HepG2 (cell line): ENCODE measurements around the gene UBE2Q1. TPM values are rescaled to one million over a fixed set of nuclear protein-coding genes. Genes with fewer than 3 reads are reported as not detected.

Experiments
- ATAC-seq: fragments of 200-7000 bp; cut with Tn5 transposase; 3 replicates; pipeline ENCODE4 v1.9.1; 2020; ENCODE audit warnings: mild to moderate bottlenecking, moderate library complexity
- BruUV-seq: library from RNA; stranded (reverse); fragments of 400-500 nt; replicated peaks from 2 replicates; lab custom pipeline; 2021; lab: Mats Ljungman, UMichigan
- CTCF ChIA-PET: fragments of 300-600 bp; formaldehyde crosslinking; extraction: SDS; loops from one replicate; lab custom pipeline; 2021; ENCODE audit warnings: low total read pairs, inconsistent platforms, low intra/inter-chr PET ratio; lab: Yijun Ruan, JAX
- POLR2A ChIA-PET: fragments of 350-600 bp; sonication (Branson Sonifier 250); formaldehyde crosslinking; loops from one replicate; lab custom pipeline; 2020; ENCODE audit warnings: antibody characterized with exemption, inconsistent platforms; lab: Yijun Ruan, JAX
- DNase-seq: peaks from one replicate; pipeline ENCODE4 v3.0.0-alpha.2; 2015; ENCODE audit warnings: low spot score
- FAIRE-seq: peaks from 3 replicates; lab custom pipeline; 2011; peaks lifted over from hg19 to GRCh38; lab: Jason Lieb, UNC
- H2AFZ ChIP-seq: one replicate; pipeline ENCODE4 v1.6.1; 2011; ENCODE audit warnings: low read length, inconsistent platforms
- H3K27ac ChIP-seq: fragments of 300-600 bp; 3 replicates; pipeline ENCODE4 v1.8.0; 2011; ENCODE audit warnings: mixed run types, mild to moderate bottlenecking, mixed read lengths, low read length, inconsistent platforms; ENCODE audit not compliant: insufficient read depth; ENCODE audit errors: extremely low read length
- H3K27me3 ChIP-seq, 2 experiments: fragments of 200-600 bp in 1 of 2; 2 replicates in 1 of 2; 3 replicates in 1 of 2; pipeline versions ENCODE4 v1.6.0 to v1.8.0; 2011; ENCODE audit warnings: low read length in 2 of 2, mild to moderate bottlenecking in 2 of 2, moderate library complexity in 2 of 2, inconsistent platforms in 1 of 2; ENCODE audit not compliant: insufficient read depth in 2 of 2, control insufficient read depth in 1 of 2
- H3K36me3 ChIP-seq, 2 experiments: fragments of 200-600 bp in 1 of 2; replicated peaks in 1 of 2; 2 replicates in 1 of 2; 3 replicates in 1 of 2; pipeline versions ENCODE4 v1.5.1 to v1.8.0; 2011; ENCODE audit warnings: low read length in 2 of 2, inconsistent platforms in 1 of 2; ENCODE audit not compliant: insufficient read depth in 2 of 2, control insufficient read depth in 1 of 2
- H3K4me1 ChIP-seq: 2 replicates; pipeline ENCODE4 v1.5.1; 2012; ENCODE audit warnings: low read length, inconsistent platforms; ENCODE audit not compliant: insufficient read depth
- H3K4me2 ChIP-seq: 2 replicates; pipeline ENCODE4 v1.6.0; 2011; ENCODE audit warnings: low read depth, low read length, inconsistent platforms
- H3K4me3 ChIP-seq, 3 experiments: fragments of 200-600 bp in 1 of 3; sonication (generic), shearing (Covaris generic) in 1 of 3; replicated peaks in 1 of 3; 2 replicates each; pipeline ENCODE4 v1.5.1; 2011 to 2016; ENCODE audit warnings: low read length in 3 of 3, inconsistent platforms in 2 of 3, low read depth in 2 of 3, mild to moderate bottlenecking in 2 of 3, control low read depth in 1 of 3, mixed read lengths in 1 of 3; ENCODE audit not compliant: insufficient read depth in 1 of 3
- H3K79me2 ChIP-seq: one replicate; pipeline ENCODE4 v1.6.1; 2011; ENCODE audit warnings: low read length, inconsistent platforms; ENCODE audit not compliant: insufficient read depth
- H3K9ac ChIP-seq: 2 replicates; pipeline ENCODE4 v1.6.0; 2011; ENCODE audit warnings: mild to moderate bottlenecking, low read depth, low read length, inconsistent platforms; ENCODE audit not compliant: insufficient read depth
- H3K9me3 ChIP-seq: 2 replicates; pipeline ENCODE4 v1.5.1; 2012; ENCODE audit warnings: mild to moderate bottlenecking, low read length
- H4K20me1 ChIP-seq: 2 replicates; pipeline ENCODE4 v1.6.0; 2011; ENCODE audit warnings: inconsistent platforms, mild to moderate bottlenecking, low read length, moderate library complexity; ENCODE audit not compliant: insufficient read depth
- BHLHE40 ChIP-seq: IDR thresholded peaks from 2 replicates; pipeline ENCODE4 v1.6.1; 2011; ENCODE audit warnings: low read length, improper control_type of control experiment
- CREM ChIP-seq, 2 experiments: sonication (generic) in 1 of 2; formaldehyde crosslinking in 1 of 2; IDR thresholded peaks; 2 replicates each; pipeline versions ENCODE4 v1.4.0 to v1.6.1; 2016 to 2020; ENCODE audit warnings: antibody characterized with exemption in 1 of 2, mild to moderate bottlenecking in 1 of 2, missing genetic modification reagents in 1 of 2
- GATA4 ChIP-seq: sonication (generic); IDR thresholded peaks from 2 replicates; pipeline ENCODE4 v1.6.1; 2016; ENCODE audit warnings: antibody characterized with exemption, low read depth, borderline replicate concordance
- GFI1 ChIP-seq: sonication (generic); formaldehyde crosslinking; IDR thresholded peaks from 2 replicates; pipeline ENCODE4 v1.5.0; 2020; ENCODE audit warnings: missing genetic modification reagents, mild to moderate bottlenecking, borderline replicate concordance
- MAFF ChIP-seq: IDR thresholded peaks from 2 replicates; pipeline ENCODE4 v1.6.1; 2011; ENCODE audit warnings: low read depth, low read length, improper control_type of control experiment
- RNF2 ChIP-seq: fragments of 450-650 bp; conservative IDR thresholded peaks from 2 replicates; pipeline ENCODE4 v1.6.1; 2016; ENCODE audit warnings: low read depth
- TFAP4 ChIP-seq: sonication (generic); IDR thresholded peaks from 2 replicates; pipeline ENCODE4 v1.6.1; 2016; ENCODE audit warnings: low read depth, borderline replicate concordance
- TFDP2 ChIP-seq: sonication (generic); formaldehyde crosslinking; IDR thresholded peaks from 2 replicates; pipeline ENCODE4 v1.4.0; 2020; ENCODE audit warnings: missing genetic modification reagents
- ZNF788 ChIP-seq: sonication (generic); formaldehyde crosslinking; IDR thresholded peaks from 2 replicates; pipeline ENCODE4 v1.5.0; 2020; ENCODE audit warnings: mild to moderate bottlenecking, missing genetic modification reagents, borderline replicate concordance
- ZNF792 ChIP-seq: IDR thresholded peaks from 2 replicates; pipeline ENCODE4 v1.6.1; 2016
- WGBS: methylation state at CpG from one replicate; pipeline ENCODE4 v1.1.6; 2017; ENCODE audit warnings: low lambda C conversion rate; 5-methylcytosine and 5-hydroxymethylcytosine counted together
- in situ Hi-C: cut with HindIII; loops from 2 replicates; pipeline ENCODE4 v1.10.0; 2017; ENCODE audit warnings: low pct_unique_long_range_greater_than_20kb; ENCODE audit not compliant: extremely low pct_ligation_motif_present
- intact Hi-C: fragments of 100-400 bp; cut with micrococcal nuclease; formaldehyde crosslinking; loops from one replicate; pipeline ENCODE4 v1.10.0; 2022; ENCODE audit not compliant: unreplicated experiment
- polyA plus RNA-seq, 8 experiments: library from polyadenylated mRNA; depleted of rRNA in 3 of 8; stranded (reverse) in 7 of 8; unstranded in 1 of 8; fragments of >200 nt; fragmentation: Illumina TruSeq in 4 of 8; extraction: Trizol in 4 of 8; gene quantifications; 2 replicates each; pipeline versions ENCODE4 v1.2.1 to v1.2.3, GENCODE V29; 2011 to 2016; ENCODE audit warnings: low read depth in 4 of 8, missing spikeins in 1 of 8, mixed read lengths in 1 of 8; ENCODE audit not compliant: insufficient read depth in 1 of 8
- total RNA-seq, 5 experiments: library from RNA; depleted of rRNA; stranded (reverse); fragments of >200 nt; fragmentation: Illumina TruSeq; extraction: Trizol; gene quantifications; 2 replicates each; pipeline ENCODE4 v1.2.3, GENCODE V29; 2016; ENCODE audit warnings: low read depth in 1 of 5

The UBE2Q1 gene
- total and polyA plus RNA-seq, 2 of the 13 experiments (the other 11 are each of a cell fraction or from before 2014, with no cell fraction given): 11.7 to 41.7 TPM

- intact Hi-C loops (no loop called here), in situ Hi-C loops (no loop called here)
- Histone ChIP-seq H3K9ac (no peak overlapping the region), H3K79me2 (no peaks in the 10 kb centered on the region), H3K27ac (no peak overlapping the region), H3K9me3 (no peaks in the 10 kb centered on the region), H4K20me1 (no peaks in the 10 kb centered on the region), H3K4me3 (no peak overlapping the region), H3K4me2 (no peak overlapping the region), H3K4me1 (no peaks in the 10 kb centered on the region), H2AFZ (no peak overlapping the region), H3K36me3 (peaks cover 3 to 12% of the 10 kb centered on the region in 2 experiments; a peak in 1 of 5 replicates), H3K27me3 (peaks cover 0 to 3% of the 10 kb centered on the region in 2 experiments; a peak in 1 of 5 replicates)
- DNase-seq (no peak), FAIRE-seq (no peak), ATAC-seq (no peak)
- WGBS: 82% methylated on average over 10 of the region's 10 CpGs
- POLR2A ChIA-PET: no interaction called here
- no peak for TF ChIP-seq ZNF788 (CRISPR knock-in tag)
- TF ChIP-seq TFDP2: no peak
- TF ChIP-seq CREM (IDR thresholded peaks at IDR 0.05): no peak
- TF ChIP-seq CREM (CRISPR knock-in tag; IDR thresholded peaks at IDR 0.05): no peak
- no peak for TF ChIP-seq RNF2
- CTCF ChIA-PET: no interaction called here
- BruUV-seq: no TSS peak
Measured at GRCh38 chr1:154575147-154575927, 16.9 kb upstream of the UBE2Q1 start.

GRCh38 chr1:154574716-154575115 is 16.3 kb upstream of the UBE2Q1 start:
- H3K4me2 ChIP-seq: no peak overlapping the region
- in situ Hi-C loops (no loop called here), intact Hi-C loops (no loop called here)
- H3K9me3 ChIP-seq: no peaks in the 10 kb centered on the region
- H3K27ac ChIP-seq: no peak overlapping the region
- no peaks in the 10 kb centered on the region for H3K4me1 ChIP-seq
- H3K9ac ChIP-seq: no peak overlapping the region
- ChIA-PET CTCF (no interaction called here), POLR2A (no interaction called here)
- ATAC-seq: no peak; the same call in 2 of the 3 replicates
- TF ChIP-seq MAFF (no peak), BHLHE40 (0 out of 2 replicates have a peak, but pooled peaks have one; percentile 6), GFI1 (CRISPR knock-in tag) (no peak), TFAP4 (no peak), ZNF792 (CRISPR knock-in tag) (no peak), GATA4 (no peak)
- H3K4me3 ChIP-seq: no peak overlapping the region
- 22% methylated on average over 4 of the region's 7 CpGs for WGBS
- H4K20me1 ChIP-seq: no peaks in the 10 kb centered on the region
- H3K79me2 ChIP-seq: no peaks in the 10 kb centered on the region
- H3K27me3 ChIP-seq: peaks cover 0 to 3% of the 10 kb centered on the region in 2 experiments; a peak in 1 of 5 replicates
- peaks cover 0 to 8% of the 10 kb centered on the region in 2 experiments; a peak in 1 of 5 replicates for H3K36me3 ChIP-seq
- FAIRE-seq: no peak
- no TSS peak for BruUV-seq
- no peak overlapping the region for H2AFZ ChIP-seq
- no peak for DNase-seq
